ENCODE data around the gene PGGHG.

GRCh38 chr11:298406-299065, 9.6 kb downstream of the PGGHG start:
- TF ChIP-seq, protein P1, sequence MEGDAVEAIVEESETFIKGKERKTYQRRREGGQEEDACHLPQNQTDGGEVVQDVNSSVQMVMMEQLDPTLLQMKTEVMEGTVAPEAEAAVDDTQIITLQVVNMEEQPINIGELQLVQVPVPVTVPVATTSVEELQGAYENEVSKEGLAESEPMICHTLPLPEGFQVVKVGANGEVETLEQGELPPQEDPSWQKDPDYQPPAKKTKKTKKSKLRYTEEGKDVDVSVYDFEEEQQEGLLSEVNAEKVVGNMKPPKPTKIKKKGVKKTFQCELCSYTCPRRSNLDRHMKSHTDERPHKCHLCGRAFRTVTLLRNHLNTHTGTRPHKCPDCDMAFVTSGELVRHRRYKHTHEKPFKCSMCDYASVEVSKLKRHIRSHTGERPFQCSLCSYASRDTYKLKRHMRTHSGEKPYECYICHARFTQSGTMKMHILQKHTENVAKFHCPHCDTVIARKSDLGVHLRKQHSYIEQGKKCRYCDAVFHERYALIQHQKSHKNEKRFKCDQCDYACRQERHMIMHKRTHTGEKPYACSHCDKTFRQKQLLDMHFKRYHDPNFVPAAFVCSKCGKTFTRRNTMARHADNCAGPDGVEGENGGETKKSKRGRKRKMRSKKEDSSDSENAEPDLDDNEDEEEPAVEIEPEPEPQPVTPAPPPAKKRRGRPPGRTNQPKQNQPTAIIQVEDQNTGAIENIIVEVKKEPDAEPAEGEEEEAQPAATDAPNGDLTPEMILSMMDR (optimal IDR thresholded peaks at IDR 0.05 in 1 of 3, IDR thresholded peaks at IDR 0.05 in 1 of 3, conservative IDR thresholded peaks at IDR 0.05 in 1 of 3; ENCODE audit: extremely low read depth in 1 of 3, insufficient read depth in 2 of 3, low read length in 3 of 3) = no peak
- no peak for TF ChIP-seq EZH2 (IDR thresholded peaks at IDR 0.05; ENCODE audit: low read length)

All from keratinocyte (primary cell).